ENCODE data around the gene VSTM2B. TPM values are rescaled to one million over a fixed set of nuclear protein-coding genes. Genes with fewer than 3 reads are reported as not detected.

Gene VSTM2B
- total and polyA plus RNA-seq, 11 donors, result not detected

DNA sequence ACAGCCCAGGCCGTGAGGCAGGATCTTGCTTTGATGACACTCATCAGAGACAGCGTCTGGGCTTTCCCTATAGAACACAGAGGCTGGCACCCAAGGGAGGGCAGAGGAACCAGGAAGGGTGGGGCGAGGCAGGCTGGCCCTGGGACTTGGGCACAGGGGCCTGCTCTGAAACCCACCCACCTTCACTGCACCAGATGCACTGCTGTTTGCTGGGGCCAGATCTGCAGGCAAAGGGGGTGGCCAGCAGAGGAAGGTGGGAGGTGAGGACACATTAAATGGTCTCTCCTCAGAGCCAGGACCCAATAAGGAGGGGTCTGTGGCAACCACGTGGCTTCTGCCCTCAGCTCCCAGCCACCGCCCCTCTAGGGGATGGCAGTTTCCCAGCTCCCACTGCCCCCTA is 6.6 kb upstream of the VSTM2B start:
- no peak for ATAC-seq
- 61 to 78% (median 66%) methylated on average over 3 to 5 of the region's 5 CpGs for WGBS, 4 donors

GRCh38 chr19:29519931-29520330 is 5.9 kb upstream of the VSTM2B start:
- 70 to 81% (median 77%) methylated on average over 8 of the region's 8 CpGs for WGBS, 4 donors
- no peak overlapping the region for H3K4me3 ChIP-seq
- H3K9me3 ChIP-seq, result no peaks in the 10 kb centered on the region
- no peak for TF ChIP-seq POLR2A (IDR thresholded peaks at IDR 0.05)
- TF ChIP-seq, protein P1, sequence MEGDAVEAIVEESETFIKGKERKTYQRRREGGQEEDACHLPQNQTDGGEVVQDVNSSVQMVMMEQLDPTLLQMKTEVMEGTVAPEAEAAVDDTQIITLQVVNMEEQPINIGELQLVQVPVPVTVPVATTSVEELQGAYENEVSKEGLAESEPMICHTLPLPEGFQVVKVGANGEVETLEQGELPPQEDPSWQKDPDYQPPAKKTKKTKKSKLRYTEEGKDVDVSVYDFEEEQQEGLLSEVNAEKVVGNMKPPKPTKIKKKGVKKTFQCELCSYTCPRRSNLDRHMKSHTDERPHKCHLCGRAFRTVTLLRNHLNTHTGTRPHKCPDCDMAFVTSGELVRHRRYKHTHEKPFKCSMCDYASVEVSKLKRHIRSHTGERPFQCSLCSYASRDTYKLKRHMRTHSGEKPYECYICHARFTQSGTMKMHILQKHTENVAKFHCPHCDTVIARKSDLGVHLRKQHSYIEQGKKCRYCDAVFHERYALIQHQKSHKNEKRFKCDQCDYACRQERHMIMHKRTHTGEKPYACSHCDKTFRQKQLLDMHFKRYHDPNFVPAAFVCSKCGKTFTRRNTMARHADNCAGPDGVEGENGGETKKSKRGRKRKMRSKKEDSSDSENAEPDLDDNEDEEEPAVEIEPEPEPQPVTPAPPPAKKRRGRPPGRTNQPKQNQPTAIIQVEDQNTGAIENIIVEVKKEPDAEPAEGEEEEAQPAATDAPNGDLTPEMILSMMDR (IDR thresholded peaks at IDR 0.05), result no peak
- no peak overlapping the region for H3K27ac ChIP-seq
- ATAC-seq, result no peak
- H3K27me3 ChIP-seq, result peaks cover 13 to 73% (median 28%) of the 10 kb centered on the region in 9 donors
- intact Hi-C loops (cut with DNase I), result loop anchor here in 1 of 10 donors (10.0 kb wide), 1 partner anchor 225 kb away; no protein-coding TSS in a partner anchor
- DNase-seq, result no peak
- peaks cover 0 to 5% (median 0%) of the 10 kb centered on the region in 12 donors for H3K4me1 ChIP-seq
- H3K36me3 ChIP-seq, result no peaks in the 10 kb centered on the region

More for the DNA sequence above, 6.6 kb upstream of the VSTM2B start:
- Histone ChIP-seq H3K36me3 (no peaks in the 10 kb centered on the region), H3K9me3 (no peaks in the 10 kb centered on the region), H3K4me1 (no peaks in the 10 kb centered on the region), H3K27ac (no peak overlapping the region), H3K27me3 (peaks cover 5 to 65% (median 20%) of the 10 kb centered on the region in 9 donors), H3K4me3 (no peak overlapping the region)
- intact Hi-C loops (cut with DNase I), result no loop called here
- TF ChIP-seq POLR2A (IDR thresholded peaks at IDR 0.05), result no peak
- TF ChIP-seq, protein P1 (IDR thresholded peaks at IDR 0.05), result no peak
- peak in 2 of 5 donors; percentile 6 to 32 for DNase-seq

DNA sequence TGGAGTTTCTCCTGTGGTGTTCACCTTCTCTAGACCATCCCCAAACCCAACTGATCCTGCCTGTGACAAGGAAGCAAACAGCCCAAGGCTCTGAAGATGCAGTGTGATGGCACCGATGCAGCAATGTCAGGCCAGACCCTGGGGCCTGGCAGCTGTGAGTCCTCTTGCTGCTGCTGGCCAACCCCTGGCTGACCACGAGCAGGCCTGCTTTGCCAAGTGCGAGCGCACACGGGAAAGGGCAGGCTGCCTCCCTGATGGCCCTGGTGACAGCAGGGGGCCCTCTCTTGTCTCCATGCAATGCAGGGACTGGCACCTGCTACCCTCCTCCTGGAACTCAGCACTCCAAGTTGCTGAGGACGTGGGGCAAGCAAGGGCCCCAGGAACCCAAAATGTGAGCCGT is 5.4 kb upstream of the VSTM2B start:
- peaks cover 0 to 10% (median 1%) of the 10 kb centered on the region in 12 donors for H3K4me1 ChIP-seq
- no peak for TF ChIP-seq POLR2A (IDR thresholded peaks at IDR 0.05)
- TF ChIP-seq, protein P1 (IDR thresholded peaks at IDR 0.05), result no peak
- 49 to 58% (median 53%) methylated on average over 5 to 7 of the region's 7 CpGs; no CpG with 5 or more reads in 1 of the 4 donors for WGBS, 4 donors
- no peaks in the 10 kb centered on the region for H3K9me3 ChIP-seq
- no peak overlapping the region for H3K27ac ChIP-seq
- H3K4me3 ChIP-seq, result no peak overlapping the region
- DNase-seq (peak in 2 of 5 donors; percentile 3 to 39), ATAC-seq (no peak)
- H3K27me3 ChIP-seq, result peaks cover 17 to 78% (median 33%) of the 10 kb centered on the region in 9 donors
- H3K36me3 ChIP-seq, result no peaks in the 10 kb centered on the region
- intact Hi-C loops (cut with DNase I), result loop anchor here in 1 of 10 donors (10.0 kb wide), 1 partner anchor 226 kb away; no protein-coding TSS in a partner anchor

DNA sequence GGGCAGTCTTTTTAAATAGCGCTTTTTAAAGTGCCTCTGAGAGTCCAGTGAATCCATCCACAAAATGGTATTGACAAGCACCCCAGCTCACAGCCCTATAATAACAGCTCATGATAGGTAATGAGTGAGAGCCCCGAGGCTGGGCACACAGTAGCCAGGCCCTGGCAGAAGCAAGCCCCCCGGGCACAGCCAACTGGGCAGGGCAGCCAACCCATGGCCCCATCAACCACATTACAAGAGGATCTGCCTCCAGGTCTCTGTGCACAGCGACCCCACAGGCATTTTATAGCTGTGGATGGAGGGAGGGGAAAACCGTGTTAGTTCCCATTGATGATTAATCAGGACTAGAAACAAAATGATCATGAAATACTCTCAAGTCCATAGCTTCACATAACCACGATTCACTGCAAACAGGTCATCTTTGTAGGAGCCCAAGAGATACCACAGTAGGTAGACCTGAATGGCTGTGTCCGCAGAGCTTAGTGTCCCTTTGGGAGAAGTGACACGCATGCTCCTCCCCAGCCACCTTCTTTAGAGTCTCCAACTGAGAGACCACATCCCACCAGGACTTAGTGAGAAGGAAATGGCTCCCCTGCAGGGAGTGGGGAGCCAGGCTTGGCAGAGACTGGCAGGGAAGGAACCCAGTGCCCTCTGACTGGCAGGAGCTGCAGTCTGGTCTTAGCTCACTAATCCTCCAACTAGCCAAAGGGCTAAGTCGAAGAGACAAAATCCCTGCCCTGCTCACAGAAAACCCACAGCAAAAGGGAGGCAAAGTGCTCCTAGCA is 4.3 kb upstream of the VSTM2B start:
- no peak for TF ChIP-seq POLR2A (IDR thresholded peaks at IDR 0.05)
- TF ChIP-seq, protein P1 (IDR thresholded peaks at IDR 0.05), result no peak
- Histone ChIP-seq H3K27ac (no peak overlapping the region), H3K4me1 (peaks cover 0 to 21% (median 6%) of the 10 kb centered on the region in 12 donors), H3K36me3 (no peaks in the 10 kb centered on the region), H3K4me3 (no peak overlapping the region), H3K27me3 (peaks cover 27 to 86% (median 44%) of the 10 kb centered on the region in 9 donors), H3K9me3 (no peaks in the 10 kb centered on the region)
- ATAC-seq, result no peak
- WGBS, 4 donors, result 58 to 65% (median 64%) methylated on average over 9 of the region's 9 CpGs
- intact Hi-C loops (cut with DNase I), result loop anchor here in 1 of 10 donors (10.0 kb wide), 1 partner anchor 227 kb away; no protein-coding TSS in a partner anchor
- DNase-seq, result peak in 1 of 5 donors; percentile 5

Data from heart left ventricle (tissue), 16 donors.